GM13977 (cell line): Measurements from ENCODE around the gene GON4L.
A peak's percentile ranks its signal among the peaks of the same experiment; 100 is the strongest.
"Not testable (repeated sequence)": the region's sequence is repeated elsewhere in the genome, so short reads cannot be mapped to it uniquely, and the experiment has no call there.

Experiments
- DNase-seq: peaks from one replicate; pipeline ENCODE4 v3.0.0; 2012; ENCODE audit warnings: low spot score
- CTCF ChIP-seq: IDR thresholded peaks from 2 replicates; pipeline ENCODE4 v1.5.1; 2012; ENCODE audit warnings: mild to moderate bottlenecking, control low read depth; ENCODE audit not compliant: insufficient read depth; ENCODE audit errors: extremely low read depth, missing control alignments
- in situ Hi-C: fragments of 300-500 bp; cut with MboI; formaldehyde crosslinking; loops from one replicate; pipeline ENCODE4 v1.12.0; 2022; ENCODE audit warnings: low sequenced_read_pairs, low pct_unique_long_range_greater_than_20kb, mixed read lengths, inconsistent platforms; ENCODE audit not compliant: unreplicated experiment

The GON4L gene

GRCh38 chr1:155847823-155848529 is 9.0 kb downstream of the GON4L start:
- in situ Hi-C loops = no loop called here
- TF ChIP-seq CTCF = no peak
- DNase-seq = no peak

GRCh38 chr1:155844860-155845421 is 12.1 kb downstream of the GON4L start:
- no peak for TF ChIP-seq CTCF
- in situ Hi-C loops = no loop called here

GRCh38 chr1:155840386-155840785 is 16.6 kb downstream of the GON4L start:
- TF ChIP-seq CTCF = no peak
- in situ Hi-C loops = no loop called here
- no peak for DNase-seq

More at GRCh38 chr1:155844860-155845421, 12.1 kb downstream of the GON4L start:
- DNase-seq = no peak

GRCh38 chr1:155835548-155835947 is 21.5 kb downstream of the GON4L start:
- in situ Hi-C loops = no loop called here
- DNase-seq = no peak
- no peak for TF ChIP-seq CTCF

GRCh38 chr1:155834927-155835399 is 22.1 kb downstream of the GON4L start:
- in situ Hi-C loops = not testable (repeated sequence)

GRCh38 chr1:155834296-155834926 is 22.6 kb downstream of the GON4L start:
- DNase-seq = peak; percentile 18
- TF ChIP-seq CTCF = no peak
- in situ Hi-C loops = no loop called here

More at GRCh38 chr1:155834927-155835399, 22.1 kb downstream of the GON4L start:
- DNase-seq = not testable (repeated sequence)
